GM13977 (cell line): Measurements from ENCODE around the gene EXOC6B.

Experiments used
- DNase-seq: peaks from one replicate; pipeline ENCODE4 v3.0.0; 2012; ENCODE audit warnings: low spot score
- in situ Hi-C: fragments of 300-500 bp; cut with MboI; formaldehyde crosslinking; loops from one replicate; pipeline ENCODE4 v1.12.0; 2022; ENCODE audit warnings: low sequenced_read_pairs, low pct_unique_long_range_greater_than_20kb, mixed read lengths, inconsistent platforms; ENCODE audit not compliant: unreplicated experiment
- TF ChIP-seq, protein P1 (sequence below): IDR thresholded peaks from 2 replicates; pipeline ENCODE4 v1.5.1; 2012; ENCODE audit warnings: mild to moderate bottlenecking, control low read depth; ENCODE audit not compliant: insufficient read depth; ENCODE audit errors: extremely low read depth, missing control alignments

Gene EXOC6B

DNA sequence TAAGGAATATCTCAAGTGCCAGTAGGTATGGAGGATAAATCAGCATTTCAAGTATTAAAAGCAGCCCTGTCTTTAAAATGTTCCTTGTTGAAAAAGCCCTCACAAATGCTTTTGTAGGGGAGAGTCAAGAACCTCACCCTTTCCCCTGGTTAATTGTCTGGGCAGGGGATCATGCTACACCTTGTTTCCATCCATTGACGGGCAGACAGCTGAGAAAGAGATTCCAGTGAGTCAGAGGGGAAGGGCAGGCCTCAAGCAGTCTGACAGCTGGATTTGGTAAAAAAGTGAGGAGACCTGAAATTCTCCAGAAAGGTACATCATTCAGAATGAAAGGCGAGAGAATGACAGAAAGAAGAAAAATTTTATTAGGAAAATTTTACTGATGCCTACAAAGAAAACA, 475.0 kb downstream of the EXOC6B start:
- TF ChIP-seq, protein P1, sequence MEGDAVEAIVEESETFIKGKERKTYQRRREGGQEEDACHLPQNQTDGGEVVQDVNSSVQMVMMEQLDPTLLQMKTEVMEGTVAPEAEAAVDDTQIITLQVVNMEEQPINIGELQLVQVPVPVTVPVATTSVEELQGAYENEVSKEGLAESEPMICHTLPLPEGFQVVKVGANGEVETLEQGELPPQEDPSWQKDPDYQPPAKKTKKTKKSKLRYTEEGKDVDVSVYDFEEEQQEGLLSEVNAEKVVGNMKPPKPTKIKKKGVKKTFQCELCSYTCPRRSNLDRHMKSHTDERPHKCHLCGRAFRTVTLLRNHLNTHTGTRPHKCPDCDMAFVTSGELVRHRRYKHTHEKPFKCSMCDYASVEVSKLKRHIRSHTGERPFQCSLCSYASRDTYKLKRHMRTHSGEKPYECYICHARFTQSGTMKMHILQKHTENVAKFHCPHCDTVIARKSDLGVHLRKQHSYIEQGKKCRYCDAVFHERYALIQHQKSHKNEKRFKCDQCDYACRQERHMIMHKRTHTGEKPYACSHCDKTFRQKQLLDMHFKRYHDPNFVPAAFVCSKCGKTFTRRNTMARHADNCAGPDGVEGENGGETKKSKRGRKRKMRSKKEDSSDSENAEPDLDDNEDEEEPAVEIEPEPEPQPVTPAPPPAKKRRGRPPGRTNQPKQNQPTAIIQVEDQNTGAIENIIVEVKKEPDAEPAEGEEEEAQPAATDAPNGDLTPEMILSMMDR: no peak
- no peak for DNase-seq
- in situ Hi-C loops: no loop called here

DNA sequence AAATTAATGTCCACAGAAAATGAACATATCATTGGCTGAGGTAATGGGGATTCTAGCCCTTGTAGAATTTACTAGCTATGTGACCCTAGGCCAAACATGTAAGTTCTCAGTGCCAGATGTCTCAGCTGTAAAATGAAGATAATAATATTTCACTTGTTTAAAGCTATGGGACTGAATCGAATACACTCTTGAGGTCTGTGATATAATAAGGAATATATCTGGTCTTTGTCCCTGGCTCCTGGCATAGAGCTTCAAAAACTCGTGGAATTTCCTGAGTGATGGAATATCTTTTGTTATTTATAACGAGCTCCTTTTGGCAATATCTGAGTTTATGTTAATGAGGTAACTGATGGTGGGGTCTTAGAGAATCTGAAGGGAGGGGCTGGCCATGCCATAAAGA, 476.8 kb downstream of the EXOC6B start:
- no peak for DNase-seq
- TF ChIP-seq, protein P1: no peak
- in situ Hi-C loops: no loop called here

DNA sequence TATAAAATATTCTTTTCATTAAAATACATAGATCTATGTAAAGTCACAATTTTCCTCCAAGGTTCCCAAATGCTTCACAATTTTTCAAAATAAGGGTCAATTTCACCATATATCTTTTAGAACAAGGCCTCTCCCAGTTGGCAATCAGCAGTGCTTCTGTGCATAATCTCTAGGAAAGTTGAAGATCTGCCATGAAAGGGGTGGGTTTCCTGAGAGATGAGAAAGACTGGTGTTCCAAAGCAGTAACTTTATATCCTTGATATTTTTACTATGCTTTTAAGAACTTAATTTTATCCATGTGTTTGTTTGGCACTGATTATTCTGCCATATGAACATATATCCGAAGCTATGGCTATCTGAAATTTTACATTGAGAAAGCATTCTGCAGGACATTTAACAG, 478.8 kb downstream of the EXOC6B start:
- no peak for DNase-seq
- in situ Hi-C loops: no loop called here
- TF ChIP-seq, protein P1: no peak

DNA sequence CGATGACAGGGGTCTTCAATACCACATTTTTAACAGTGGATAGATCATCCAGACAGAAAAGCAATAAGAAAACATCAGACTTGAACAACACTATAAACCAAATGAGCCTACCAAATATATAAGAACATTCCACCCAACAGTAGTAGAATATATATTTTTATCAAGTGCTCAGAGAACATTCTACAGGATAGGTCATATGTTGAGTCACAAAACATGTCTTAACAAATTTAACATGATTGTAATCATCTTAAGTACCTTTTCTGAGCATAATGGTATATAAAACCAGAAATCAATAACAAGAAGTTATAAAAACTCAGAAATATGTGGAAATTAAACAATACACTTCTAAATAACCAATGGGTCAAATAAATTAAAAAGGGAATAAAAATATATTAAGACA, 484.2 kb downstream of the EXOC6B start:
- TF ChIP-seq, protein P1: no peak
- DNase-seq: no peak
- in situ Hi-C loops: no loop called here

DNA sequence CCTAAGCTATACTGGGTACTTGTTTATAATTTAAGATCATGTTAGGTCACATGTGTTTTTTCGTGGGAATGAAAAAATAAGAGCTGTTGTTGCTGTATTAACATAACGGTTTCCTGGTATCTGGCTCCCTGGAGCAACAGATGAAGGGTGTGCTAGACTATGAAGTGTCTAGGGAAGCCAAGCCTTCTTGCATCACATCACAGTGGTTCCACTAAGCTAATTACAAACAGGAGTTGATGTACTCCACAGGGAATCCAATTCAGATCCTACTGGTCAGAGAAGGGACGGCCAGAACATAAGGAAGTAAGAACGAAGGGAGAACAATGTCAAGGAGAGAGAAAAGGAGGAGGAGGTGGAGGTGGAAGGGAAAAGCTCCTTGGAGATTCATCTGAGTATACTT, 485.2 kb downstream of the EXOC6B start:
- TF ChIP-seq, protein P1: no peak
- no peak for DNase-seq
- in situ Hi-C loops: no loop called here

DNA sequence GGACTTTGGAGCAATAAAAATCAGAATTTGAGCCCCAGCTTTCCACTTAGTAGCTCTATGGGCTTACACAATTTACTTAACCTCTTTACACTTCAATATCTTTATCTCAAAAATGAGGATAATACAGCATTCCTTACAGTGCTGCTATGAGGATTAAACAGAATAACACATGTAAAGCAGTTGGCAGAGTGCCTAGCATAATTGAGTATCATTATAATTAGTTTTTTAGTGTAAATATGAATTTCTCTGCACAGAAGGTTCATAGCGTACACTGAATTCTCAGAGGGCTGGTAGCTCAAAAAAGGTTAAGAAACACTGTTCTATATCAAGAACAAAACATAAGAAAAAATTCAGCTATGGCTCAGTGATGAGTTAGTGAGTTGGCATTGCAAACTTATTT, 487.8 kb downstream of the EXOC6B start:
- in situ Hi-C loops: no loop called here
- TF ChIP-seq, protein P1: no peak
- DNase-seq: no peak

DNA sequence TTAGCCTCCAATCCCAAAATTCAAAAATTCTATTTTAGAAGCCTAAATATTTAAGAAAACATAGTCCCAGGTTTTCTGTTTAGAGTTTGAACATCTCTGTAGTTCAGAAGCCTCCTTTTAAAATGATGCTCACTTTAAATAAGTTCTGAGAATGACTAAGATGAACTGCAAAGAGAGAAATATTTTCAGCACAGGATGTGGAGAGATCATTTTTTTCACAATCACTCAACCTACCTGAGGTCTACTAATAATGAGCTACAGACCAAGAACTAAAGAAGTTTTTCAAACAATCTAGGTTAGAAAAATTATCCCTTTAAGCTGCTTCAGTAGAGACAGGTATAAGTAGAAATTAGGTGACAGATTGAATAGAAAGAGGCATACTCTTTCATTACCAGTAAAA, 493.1 kb downstream of the EXOC6B start:
- in situ Hi-C loops: no loop called here

More for the DNA sequence above, 493.1 kb downstream of the EXOC6B start:
- no peak for DNase-seq
- TF ChIP-seq, protein P1: no peak
